Esophagus squamous epithelium (tissue), 5 donors: Measurements from ENCODE around the gene PDIK1L. TPM values are rescaled to one million over a fixed set of nuclear protein-coding genes. Genes with fewer than 3 reads are reported as not detected.
A peak's percentile ranks its signal among the peaks of the same experiment; 100 is the strongest.

ENCODE experiments used
- DNase-seq: peaks from one replicate; lab custom pipeline; 2025; lab: John Stamatoyannopoulos, UW
- H3K27ac ChIP-seq, 4 donors: fragments of 200-600 bp; sonication (generic); one replicate each; pipeline ENCODE4 v1.5.1; 2016 to 2019; ENCODE audit warnings: mild to moderate bottlenecking in 1 of 4
- H3K27me3 ChIP-seq, 4 donors: fragments of 200-600 bp; sonication (generic); 1 replicate in 3 of 4; 2 replicates in 1 of 4; pipeline versions ENCODE4 v1.5.1 to v1.6.0; 2017 to 2021; ENCODE audit warnings: antibody characterized with exemption in 1 of 4
- H3K36me3 ChIP-seq, 3 donors: fragments of 200-600 bp; sonication (generic); one replicate each; pipeline ENCODE4 v1.5.1; 2016 to 2019
- H3K4me1 ChIP-seq, 3 donors: fragments of 200-600 bp; sonication (generic); one replicate each; pipeline ENCODE4 v1.5.1; 2017 to 2019
- H3K4me3 ChIP-seq, 4 donors: fragments of 200-600 bp; sonication (generic); 1 replicate in 3 of 4; 2 replicates in 1 of 4; pipeline ENCODE4 v1.5.1; 2016 to 2019; ENCODE audit warnings: mild to moderate bottlenecking in 2 of 4, moderate library complexity in 1 of 4
- H3K9me3 ChIP-seq, 3 donors: fragments of 200-600 bp; sonication (generic); one replicate each; pipeline ENCODE4 v1.5.1; 2016 to 2019
- POLR2A ChIP-seq, 4 donors: fragments of 450-650 bp; IDR thresholded peaks; one replicate each; pipeline ENCODE4 v1.6.1; 2017; ENCODE audit warnings: antibody characterized with exemption in 4 of 4, mild to moderate bottlenecking in 4 of 4, moderate library complexity in 3 of 4
- WGBS, 2 donors: methylation state at CpG; one replicate each; pipeline ENCODE4 v1.1.5; 2018; 5-methylcytosine and 5-hydroxymethylcytosine counted together
- intact Hi-C: fragments of 100-400 bp; cut with DNase I; formaldehyde crosslinking; loops from one replicate; pipeline ENCODE4 v1.15.0; 2022
- total RNA-seq, 4 donors: library from RNA; depleted of rRNA; stranded (reverse); fragments of >200 nt; gene quantifications; one replicate each; pipeline ENCODE4 v1.1.0, GENCODE V29; 2016
- TF ChIP-seq, protein P1 (sequence below), 6 experiments: fragments of 450-650 bp in 4 of 6; fragments of 200-600 bp in 2 of 6; sonication (generic) in 2 of 6; IDR thresholded peaks; one replicate each; pipeline ENCODE4 v1.5.1; 2016 to 2019; ENCODE audit warnings: antibody characterized with exemption in 6 of 6, mild to moderate bottlenecking in 4 of 6, moderate library complexity in 4 of 6
- donor health status: DM: yes; HTN: yes; CAD: no.

The PDIK1L gene
- total RNA-seq, 4 donors from 2014 or later: 5.6 to 14.0 (median 8.3) TPM

- DNase-seq: no peak
- no peaks in the 10 kb centered on the region for H3K36me3 ChIP-seq
- peaks cover 0 to 14% (median 6%) of the 10 kb centered on the region in 3 donors for H3K4me1 ChIP-seq
- intact Hi-C loops: no loop called here
- WGBS, 2 donors: 68 to 73% methylated on average over 8 of the region's 8 CpGs
- peak overlapping the region in 1 of 4 donors; percentile 6 for H3K4me3 ChIP-seq
- no peak overlapping the region for H3K27ac ChIP-seq
- TF ChIP-seq, protein P1, sequence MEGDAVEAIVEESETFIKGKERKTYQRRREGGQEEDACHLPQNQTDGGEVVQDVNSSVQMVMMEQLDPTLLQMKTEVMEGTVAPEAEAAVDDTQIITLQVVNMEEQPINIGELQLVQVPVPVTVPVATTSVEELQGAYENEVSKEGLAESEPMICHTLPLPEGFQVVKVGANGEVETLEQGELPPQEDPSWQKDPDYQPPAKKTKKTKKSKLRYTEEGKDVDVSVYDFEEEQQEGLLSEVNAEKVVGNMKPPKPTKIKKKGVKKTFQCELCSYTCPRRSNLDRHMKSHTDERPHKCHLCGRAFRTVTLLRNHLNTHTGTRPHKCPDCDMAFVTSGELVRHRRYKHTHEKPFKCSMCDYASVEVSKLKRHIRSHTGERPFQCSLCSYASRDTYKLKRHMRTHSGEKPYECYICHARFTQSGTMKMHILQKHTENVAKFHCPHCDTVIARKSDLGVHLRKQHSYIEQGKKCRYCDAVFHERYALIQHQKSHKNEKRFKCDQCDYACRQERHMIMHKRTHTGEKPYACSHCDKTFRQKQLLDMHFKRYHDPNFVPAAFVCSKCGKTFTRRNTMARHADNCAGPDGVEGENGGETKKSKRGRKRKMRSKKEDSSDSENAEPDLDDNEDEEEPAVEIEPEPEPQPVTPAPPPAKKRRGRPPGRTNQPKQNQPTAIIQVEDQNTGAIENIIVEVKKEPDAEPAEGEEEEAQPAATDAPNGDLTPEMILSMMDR (IDR thresholded peaks at IDR 0.05): peak in 2 of 6 experiments; percentile 13 to 21
- no peak for TF ChIP-seq POLR2A (IDR thresholded peaks at IDR 0.05)
- peaks cover 0 to 7% (median 0%) of the 10 kb centered on the region in 4 donors for H3K27me3 ChIP-seq
- H3K9me3 ChIP-seq: no peaks in the 10 kb centered on the region
Observed at GRCh38 chr1:26142159-26142558, 30.5 kb downstream of the PDIK1L start.

DNA sequence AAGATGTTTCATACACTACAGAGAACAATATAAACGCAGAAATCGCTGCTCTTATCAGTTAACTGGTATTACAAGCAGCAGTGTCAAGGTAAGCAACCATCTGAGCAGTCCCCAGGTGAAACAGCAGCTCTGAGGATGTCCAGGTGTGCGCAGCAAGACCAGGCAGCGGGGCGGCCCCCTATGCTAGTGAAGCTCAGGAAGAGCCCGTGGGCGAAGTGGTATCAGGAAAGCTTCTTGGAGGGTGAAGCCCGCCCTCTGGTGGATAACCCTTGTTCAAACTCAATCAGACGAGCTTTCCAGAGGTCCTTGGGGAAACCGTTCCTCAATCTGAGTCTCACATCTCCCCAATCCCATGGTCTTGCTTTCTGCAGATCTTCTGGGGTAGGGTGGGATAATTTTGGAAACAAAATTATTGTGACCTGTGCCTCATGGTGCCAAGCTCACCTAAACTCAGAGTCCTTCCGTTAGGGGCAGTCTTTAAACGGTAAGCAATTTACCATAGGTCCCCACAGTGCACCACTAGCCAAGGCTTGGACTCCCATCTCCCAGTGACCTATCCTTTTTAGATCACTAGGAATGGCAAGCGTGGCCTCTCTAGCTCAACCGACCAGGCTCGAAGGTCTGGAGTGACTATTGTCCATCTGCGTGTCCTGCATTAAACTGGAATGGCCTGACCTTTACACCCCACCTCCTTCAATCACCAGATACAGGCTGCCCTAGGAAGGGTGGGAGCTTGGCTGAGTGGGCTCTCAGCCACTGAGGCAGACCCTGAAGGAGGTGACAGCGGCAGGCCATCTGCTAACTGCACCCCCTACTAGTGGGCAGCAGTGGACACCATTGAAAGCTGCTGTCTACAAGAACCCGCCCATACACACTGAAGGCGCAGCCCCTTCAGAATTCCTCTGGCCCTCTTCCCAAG, 33.7 kb downstream of the PDIK1L start:
- Histone ChIP-seq H3K4me1 (peaks cover 0 to 14% (median 6%) of the 10 kb centered on the region in 3 donors), H3K27ac (no peak overlapping the region), H3K4me3 (no peak overlapping the region), H3K9me3 (no peaks in the 10 kb centered on the region), H3K36me3 (no peaks in the 10 kb centered on the region), H3K27me3 (peaks cover 0 to 12% (median 0%) of the 10 kb centered on the region in 4 donors)
- WGBS, 2 donors: 15 to 25% methylated on average over 11 to 13 of the region's 19 CpGs
- DNase-seq: no peak
- intact Hi-C loops: loop anchor here (2.0 kb wide), 1 partner anchor 40 kb away; no protein-coding TSS in a partner anchor
- TF ChIP-seq, protein P1 (IDR thresholded peaks at IDR 0.05): peak; percentile 73 to 90 (median 83)
- TF ChIP-seq POLR2A (IDR thresholded peaks at IDR 0.05): no peak

DNA sequence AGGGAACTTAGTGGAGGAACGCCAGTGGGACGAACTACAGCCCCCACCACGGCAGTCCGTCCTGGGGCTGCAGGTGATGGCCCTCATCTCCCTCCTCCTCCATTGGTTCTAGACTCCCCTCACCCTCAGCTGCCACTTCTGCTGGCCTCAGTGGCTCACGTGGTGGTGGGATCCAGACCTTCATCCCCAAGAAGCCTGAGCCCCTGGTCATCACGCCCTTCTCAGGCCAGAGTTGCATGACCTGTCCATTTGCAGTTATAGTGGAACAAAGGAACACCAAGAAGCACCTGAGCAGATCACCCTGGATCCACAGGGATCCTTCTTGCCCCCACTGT, 34.3 kb downstream of the PDIK1L start:
- Histone ChIP-seq H3K27ac (no peak overlapping the region), H3K4me3 (no peak overlapping the region), H3K27me3 (peaks cover 0 to 12% (median 0%) of the 10 kb centered on the region in 4 donors), H3K36me3 (no peaks in the 10 kb centered on the region), H3K9me3 (no peaks in the 10 kb centered on the region), H3K4me1 (peaks cover 0 to 14% (median 6%) of the 10 kb centered on the region in 3 donors)
- DNase-seq: no peak
- WGBS, 2 donors: 35 to 43% methylated on average over 5 to 6 of the region's 6 CpGs
- intact Hi-C loops: loop anchor here (2.0 kb wide), 1 partner anchor 41 kb away; no protein-coding TSS in a partner anchor
- no peak for TF ChIP-seq POLR2A (IDR thresholded peaks at IDR 0.05)
- TF ChIP-seq, protein P1 (IDR thresholded peaks at IDR 0.05): no peak

DNA sequence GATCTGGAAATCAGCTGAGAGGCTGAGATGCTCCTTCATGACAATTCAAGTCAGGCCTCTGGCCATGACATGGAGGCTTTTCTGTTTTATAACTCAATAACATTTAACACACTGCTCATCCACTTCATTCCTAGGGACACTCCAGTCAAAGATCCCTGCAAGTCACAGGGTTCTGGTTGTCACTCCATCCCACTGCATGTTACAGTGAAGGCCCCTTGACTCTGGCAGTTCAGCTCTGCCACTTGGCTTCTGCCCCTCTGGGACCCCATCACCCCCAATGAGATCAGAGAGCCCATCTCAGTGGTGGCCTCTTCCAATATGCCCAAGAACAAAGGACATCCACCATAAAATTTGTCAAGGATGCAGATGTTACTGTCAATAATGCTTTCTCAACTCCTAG, 37.3 kb downstream of the PDIK1L start:
- H3K36me3 ChIP-seq: no peaks in the 10 kb centered on the region
- no peak overlapping the region for H3K4me3 ChIP-seq
- TF ChIP-seq POLR2A (IDR thresholded peaks at IDR 0.05): no peak
- TF ChIP-seq, protein P1 (IDR thresholded peaks at IDR 0.05): no peak
- no peak overlapping the region for H3K27ac ChIP-seq
- DNase-seq: no peak
- peaks cover 0 to 8% (median 6%) of the 10 kb centered on the region in 3 donors for H3K4me1 ChIP-seq
- intact Hi-C loops: no loop called here
- H3K9me3 ChIP-seq: no peaks in the 10 kb centered on the region
- H3K27me3 ChIP-seq: peaks cover 0 to 12% (median 0%) of the 10 kb centered on the region in 4 donors

GRCh38 chr1:26153966-26154532, 42.4 kb downstream of the PDIK1L start:
- TF ChIP-seq, protein P1 (IDR thresholded peaks at IDR 0.05): no peak
- no peak for TF ChIP-seq POLR2A (IDR thresholded peaks at IDR 0.05)
- Histone ChIP-seq H3K9me3 (no peaks in the 10 kb centered on the region), H3K27ac (no peak overlapping the region), H3K27me3 (peaks cover 0 to 51% (median 0%) of the 10 kb centered on the region in 4 donors), H3K36me3 (no peaks in the 10 kb centered on the region), H3K4me1 (peaks cover 6 to 20% (median 8%) of the 10 kb centered on the region in 3 donors), H3K4me3 (no peak overlapping the region)
- DNase-seq: no peak
- intact Hi-C loops: no loop called here
- WGBS, 2 donors: 67 to 77% methylated on average over 3 to 5 of the region's 5 CpGs
